Measurements from ENCODE around the gene EED. TPM values are rescaled to one million over a fixed set of nuclear protein-coding genes. Genes with fewer than 3 reads are reported as not detected.

Gene EED
- total RNA-seq, 2 experiments from 2014 or later: 32.1 to 35.4 TPM

- H3K36me3 Mint-ChIP-seq (ENCODE audit: low read depth): peaks cover 78% of the 10 kb centered on the region
Measured at GRCh38 chr11:86256608-86257007, 12.1 kb downstream of the EED start.

GRCh38 chr11:86257446-86257845 lies 12.9 kb downstream of the EED start:
- Histone ChIP-seq H3K9me3 (ENCODE audit: control insufficient read depth in 1 of 2, insufficient read depth in 1 of 2, low read length in 2 of 2) (no peaks in the 10 kb centered on the region), H3K27me3 (ENCODE audit: control insufficient read depth in 1 of 2, insufficient read depth in 2 of 2, low read length in 2 of 2) (no peaks in the 10 kb centered on the region), H3K4me1 (ENCODE audit: insufficient read depth, low read length) (peaks cover 3% of the 10 kb centered on the region), H3K27ac (ENCODE audit: low read depth in 1 of 2, low read length in 2 of 2) (no peak overlapping the region), H3K4me3 (ENCODE audit: low read length) (no peak overlapping the region), H3K36me3 (ENCODE audit: insufficient read depth, low read length) (peaks cover 39% of the 10 kb centered on the region)
- intact Hi-C loops (cut with DNase I, micrococcal nuclease): no loop called here
- ChIA-PET CTCF (interaction anchor here (0.7 kb wide), 1 partner anchor 20 kb away, joined by 3 read pairs; no protein-coding TSS in a partner anchor), POLR2A (no interaction called here)
- H3K27ac Mint-ChIP-seq: no peak overlapping the region
- H3K36me3 Mint-ChIP-seq (ENCODE audit: low read depth): peaks cover 71% of the 10 kb centered on the region
- TF ChIP-seq CTCF (IDR thresholded peaks at IDR 0.05): no peak
- no peak for ATAC-seq (ENCODE audit: poor library complexity)
- H3K27me3 Mint-ChIP-seq: no peaks in the 10 kb centered on the region
- no peak for DNase-seq
- no peaks in the 10 kb centered on the region for H3K9me3 Mint-ChIP-seq
- no peak overlapping the region for H3K4me3 Mint-ChIP-seq
- H3K4me1 Mint-ChIP-seq (ENCODE audit: low read depth): peaks cover 9% of the 10 kb centered on the region

More at GRCh38 chr11:86256608-86257007, 12.1 kb downstream of the EED start:
- DNase-seq (no peak), ATAC-seq (ENCODE audit: poor library complexity) (no peak)
- no peak overlapping the region for H3K27ac ChIP-seq (ENCODE audit: low read depth in 1 of 2, low read length in 2 of 2)
- no peaks in the 10 kb centered on the region for H3K27me3 Mint-ChIP-seq
- intact Hi-C loops (cut with DNase I, micrococcal nuclease): no loop called here
- peaks cover 39% of the 10 kb centered on the region for H3K36me3 ChIP-seq (ENCODE audit: insufficient read depth, low read length)
- ChIA-PET POLR2A (no interaction called here), CTCF (interaction anchor here (0.7 kb wide), 1 partner anchor 21 kb away, joined by 3 read pairs; no protein-coding TSS in a partner anchor)
- no peak overlapping the region for H3K27ac Mint-ChIP-seq
- peaks cover 16% of the 10 kb centered on the region for H3K4me1 Mint-ChIP-seq (ENCODE audit: low read depth)
- H3K27me3 ChIP-seq (ENCODE audit: control insufficient read depth in 1 of 2, insufficient read depth in 2 of 2, low read length in 2 of 2): no peaks in the 10 kb centered on the region
- H3K9me3 Mint-ChIP-seq: no peaks in the 10 kb centered on the region
- TF ChIP-seq CTCF (IDR thresholded peaks at IDR 0.05): no peak
- H3K4me3 ChIP-seq (ENCODE audit: low read length): no peak overlapping the region
- peaks cover 3% of the 10 kb centered on the region for H3K4me1 ChIP-seq (ENCODE audit: insufficient read depth, low read length)
- H3K9me3 ChIP-seq (ENCODE audit: control insufficient read depth in 1 of 2, insufficient read depth in 1 of 2, low read length in 2 of 2): no peaks in the 10 kb centered on the region
- no peak overlapping the region for H3K4me3 Mint-ChIP-seq

GRCh38 chr11:86259730-86260129 lies 15.2 kb downstream of the EED start:
- H3K27ac Mint-ChIP-seq: no peak overlapping the region
- Histone ChIP-seq H3K27ac (ENCODE audit: low read depth in 1 of 2, low read length in 2 of 2) (no peak overlapping the region), H3K9me3 (ENCODE audit: control insufficient read depth in 1 of 2, insufficient read depth in 1 of 2, low read length in 2 of 2) (no peaks in the 10 kb centered on the region), H3K4me3 (ENCODE audit: low read length) (no peak overlapping the region), H3K4me1 (ENCODE audit: insufficient read depth, low read length) (no peaks in the 10 kb centered on the region), H3K27me3 (ENCODE audit: control insufficient read depth in 1 of 2, insufficient read depth in 2 of 2, low read length in 2 of 2) (no peaks in the 10 kb centered on the region), H3K36me3 (ENCODE audit: insufficient read depth, low read length) (peaks cover 49% of the 10 kb centered on the region)
- H3K4me1 Mint-ChIP-seq (ENCODE audit: low read depth): peaks cover 8% of the 10 kb centered on the region
- no peaks in the 10 kb centered on the region for H3K27me3 Mint-ChIP-seq
- no peak for ATAC-seq (ENCODE audit: poor library complexity)
- no peak for DNase-seq
- no peaks in the 10 kb centered on the region for H3K9me3 Mint-ChIP-seq
- H3K4me3 Mint-ChIP-seq: no peak overlapping the region
- intact Hi-C loops (cut with DNase I, micrococcal nuclease): no loop called here
- TF ChIP-seq CTCF (IDR thresholded peaks at IDR 0.05): no peak
- peaks cover 80% of the 10 kb centered on the region for H3K36me3 Mint-ChIP-seq (ENCODE audit: low read depth)
- ChIA-PET POLR2A (interaction anchor here (1.0 kb wide), 1 partner anchor 15 kb away, joined by 4 read pairs; the partner anchor contains the start of gene EED), CTCF (interaction anchor here (1.2 kb wide), 1 partner anchor 9 kb away, joined by 3 read pairs; no protein-coding TSS in a partner anchor)
